Common myeloid progenitor, CD34-positive (primary cell): Measurements from ENCODE around the gene PRSS27.
A peak's percentile ranks its signal among the peaks of the same experiment; 100 is the strongest.

ENCODE experiments used
- CTCF ChIA-PET: fragments of 350-600 bp; sonication (Branson Sonifier 250); formaldehyde crosslinking; loops from one replicate; lab custom pipeline; 2021; ENCODE audit warnings: antibody characterized with exemption; lab: Charles Lee
- POLR2A ChIA-PET: fragments of 350-600 bp; sonication (Branson Sonifier 250); formaldehyde crosslinking; loops from one replicate; lab custom pipeline; 2021; ENCODE audit warnings: antibody characterized with exemption; lab: Charles Lee
- DNase-seq, 3 donors: peaks; one replicate each; pipeline versions ENCODE4 v3.0.0 to v3.0.0-alpha.2; 2013
- H3K27ac ChIP-seq, 2 experiments: 1 replicate in 1 of 2; 2 replicates in 1 of 2; pipeline ENCODE4 v1.7.0; 2013; ENCODE audit warnings: inconsistent platforms in 2 of 2, low read length in 2 of 2, mild to moderate bottlenecking in 2 of 2, low read depth in 1 of 2, moderate library complexity in 1 of 2; ENCODE audit not compliant: severe bottlenecking in 2 of 2, insufficient read depth in 1 of 2, poor library complexity in 1 of 2
- H3K27me3 ChIP-seq, 5 experiments: replicated peaks in 2 of 5; 1 replicate in 3 of 5; 2 replicates in 2 of 5; pipeline versions ENCODE4 v1.6.1 to v1.7.0; 2013; ENCODE audit warnings: low read length in 4 of 5, mild to moderate bottlenecking in 2 of 5, moderate library complexity in 2 of 5, inconsistent platforms in 1 of 5; ENCODE audit not compliant: insufficient read depth in 5 of 5, control insufficient read depth in 4 of 5
- H3K36me3 ChIP-seq, 4 experiments: 1 replicate in 2 of 4; 2 replicates in 2 of 4; pipeline versions ENCODE4 v1.6.1 to v1.7.0; 2013; ENCODE audit warnings: low read length in 3 of 4, control low read depth in 1 of 4, mild to moderate bottlenecking in 1 of 4; ENCODE audit not compliant: control insufficient read depth in 4 of 4, insufficient read depth in 4 of 4
- H3K4me1 ChIP-seq, 4 experiments: 1 replicate in 3 of 4; 2 replicates in 1 of 4; pipeline versions ENCODE4 v1.6.1 to v1.7.1; 2013; ENCODE audit warnings: low read length in 3 of 4, mild to moderate bottlenecking in 3 of 4, control low read depth in 1 of 4, inconsistent platforms in 1 of 4, moderate library complexity in 1 of 4; ENCODE audit not compliant: control insufficient read depth in 4 of 4, insufficient read depth in 4 of 4; ENCODE audit errors: control extremely low read depth in 1 of 4
- H3K4me3 ChIP-seq, 7 experiments: 1 replicate in 4 of 7; 2 replicates in 3 of 7; pipeline versions ENCODE4 v1.5.1 to v1.7.0; 2013; ENCODE audit warnings: mild to moderate bottlenecking in 7 of 7, low read length in 6 of 7, moderate library complexity in 6 of 7, inconsistent platforms in 2 of 7, low read depth in 2 of 7, control low read depth in 1 of 7; ENCODE audit not compliant: insufficient read depth in 4 of 7, control insufficient read depth in 1 of 7; ENCODE audit errors: extremely low read depth in 1 of 7
- H3K9me3 ChIP-seq, 5 experiments: 1 replicate in 4 of 5; 2 replicates in 1 of 5; pipeline versions ENCODE4 v1.6.1 to v1.7.1; 2013; ENCODE audit warnings: low read length in 4 of 5, mild to moderate bottlenecking in 2 of 5, inconsistent platforms in 1 of 5, low read depth in 1 of 5, moderate library complexity in 1 of 5; ENCODE audit not compliant: control insufficient read depth in 4 of 5, insufficient read depth in 2 of 5; ENCODE audit errors: control extremely low read depth in 1 of 5
- WGBS: methylation state at CpG from one replicate; pipeline ENCODE4 v1.1.5; 2013; ENCODE audit not compliant: insufficient coverage; 5-methylcytosine and 5-hydroxymethylcytosine counted together

The PRSS27 gene

DNA sequence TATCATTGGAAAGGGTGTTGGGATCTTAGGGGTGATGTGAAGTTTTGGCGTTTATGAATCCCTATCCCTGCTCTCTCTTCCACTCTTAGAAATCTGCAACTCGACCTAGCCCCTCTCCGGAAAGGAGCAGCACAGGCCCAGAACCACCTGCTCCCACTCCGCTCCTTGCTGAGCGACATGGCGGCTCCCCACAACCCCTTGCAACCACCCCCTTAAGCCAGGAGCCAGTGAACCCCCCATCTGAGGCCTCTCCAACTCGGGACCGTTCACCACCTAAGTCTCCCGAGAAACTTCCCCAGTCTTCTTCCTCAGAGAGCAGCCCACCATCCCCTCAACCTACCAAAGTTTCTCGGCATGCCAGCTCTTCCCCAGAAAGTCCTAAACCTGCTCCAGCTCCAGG is 41.4 kb upstream of the PRSS27 start:
- no peaks in the 10 kb centered on the region for H3K27me3 ChIP-seq
- no peaks in the 10 kb centered on the region for H3K9me3 ChIP-seq
- 97% methylated on average over 8 of the region's 10 CpGs for WGBS
- no peak for DNase-seq
- H3K4me3 ChIP-seq = no peak overlapping the region
- no peak overlapping the region for H3K27ac ChIP-seq
- CTCF ChIA-PET = no interaction called here
- H3K36me3 ChIP-seq = peaks cover 43 to 100% (median 88%) of the 10 kb centered on the region in 4 experiments
- H3K4me1 ChIP-seq = no peaks in the 10 kb centered on the region
- POLR2A ChIA-PET = no interaction called here

DNA sequence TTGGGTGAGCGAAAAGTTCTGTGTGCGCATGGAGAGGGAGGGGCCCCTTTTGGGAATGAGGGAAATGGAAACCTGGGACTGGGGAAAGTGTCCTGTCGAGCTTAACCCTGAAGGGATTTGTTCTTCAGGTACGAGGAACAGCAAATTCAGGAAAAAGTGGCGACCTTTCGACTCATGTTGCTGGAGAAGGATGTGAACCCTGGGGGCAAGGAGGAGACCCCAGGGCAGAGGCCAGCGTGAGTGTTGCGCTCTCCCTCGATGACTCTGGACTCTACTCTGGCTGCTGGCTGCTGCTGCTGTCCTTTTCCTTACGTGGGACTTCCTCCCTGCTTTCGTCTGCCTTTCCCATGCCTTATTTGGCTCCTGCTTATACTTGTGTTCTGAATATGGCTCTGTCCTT is 37.3 kb upstream of the PRSS27 start:
- Histone ChIP-seq H3K9me3 (no peaks in the 10 kb centered on the region), H3K4me1 (peaks cover 13 to 26% (median 21%) of the 10 kb centered on the region in 4 experiments), H3K27me3 (no peaks in the 10 kb centered on the region), H3K27ac (peak overlapping the region in 1 of 2 experiments; percentile 19), H3K36me3 (peaks cover 21 to 83% (median 53%) of the 10 kb centered on the region in 4 experiments), H3K4me3 (no peak overlapping the region)
- ChIA-PET CTCF (no interaction called here), POLR2A (no interaction called here)
- no peak for DNase-seq
- WGBS = 96% methylated on average over 11 of the region's 11 CpGs

DNA sequence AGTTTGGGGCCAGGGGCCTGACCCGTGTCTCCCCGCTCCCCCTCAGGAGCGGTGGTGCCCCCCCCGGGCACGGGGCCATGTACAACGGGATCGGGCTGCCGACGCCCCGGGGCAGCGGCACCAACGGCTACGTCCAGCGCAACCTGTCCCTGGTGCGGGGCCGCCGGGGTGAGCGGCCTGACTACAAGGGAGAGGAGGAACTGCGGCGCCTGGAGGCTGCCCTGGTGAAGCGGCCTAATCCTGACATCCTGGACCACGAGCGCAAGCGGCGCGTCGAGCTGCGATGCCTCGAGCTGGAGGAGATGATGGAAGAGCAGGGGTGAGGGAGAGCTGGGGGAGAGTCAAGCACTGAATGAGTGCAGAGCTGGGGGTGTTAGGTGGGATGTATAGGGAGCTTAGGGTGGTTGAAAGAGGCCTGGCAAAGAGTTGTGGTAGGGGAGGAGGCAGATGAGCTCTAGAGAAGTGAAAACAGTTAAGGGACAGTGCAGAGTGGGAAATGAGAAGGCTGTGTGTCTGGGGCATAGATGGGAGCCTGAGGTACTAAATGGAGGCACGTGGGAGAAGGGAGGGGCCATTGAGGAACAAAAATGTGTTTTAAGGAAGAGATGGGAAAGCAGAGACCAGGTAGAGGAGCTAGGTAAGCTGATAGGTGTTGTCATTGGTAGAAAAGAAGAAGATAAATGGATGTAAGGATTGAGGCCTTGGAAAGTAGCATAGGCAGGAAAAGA is 36.4 kb upstream of the PRSS27 start:
- POLR2A ChIA-PET = no interaction called here
- H3K27me3 ChIP-seq = no peaks in the 10 kb centered on the region
- no peak for DNase-seq
- WGBS = 95% methylated on average over 29 of the region's 30 CpGs
- no peaks in the 10 kb centered on the region for H3K9me3 ChIP-seq
- H3K4me1 ChIP-seq = peaks cover 13 to 32% (median 27%) of the 10 kb centered on the region in 4 experiments
- H3K36me3 ChIP-seq = peaks cover 21 to 74% (median 44%) of the 10 kb centered on the region in 4 experiments
- H3K4me3 ChIP-seq = no peak overlapping the region
- CTCF ChIA-PET = interaction anchor here (1.0 to 1.2 kb wide), 2 partner anchors 17 to 19 kb away, joined by 3 read pairs; no protein-coding TSS in a partner anchor
- H3K27ac ChIP-seq = no peak overlapping the region

DNA sequence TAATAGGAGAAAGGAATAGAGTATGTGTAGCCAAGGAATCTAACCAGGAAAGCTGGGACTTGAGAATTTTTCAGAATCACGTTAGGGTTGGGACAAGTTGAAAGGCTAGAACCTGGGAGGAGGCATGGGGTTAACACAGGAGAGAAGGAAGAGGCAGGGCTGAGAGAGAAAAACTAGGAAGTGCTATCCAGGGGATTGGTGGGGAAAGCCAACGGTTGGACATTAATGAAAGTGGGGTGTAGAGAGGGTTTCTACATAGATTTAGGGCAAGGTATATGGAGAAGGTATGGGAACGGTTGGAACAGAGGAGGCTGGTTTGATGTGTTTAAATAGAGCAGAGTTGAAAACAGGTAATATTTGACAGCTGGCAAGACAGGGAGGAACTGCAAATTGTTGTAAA is 35.1 kb upstream of the PRSS27 start:
- H3K27ac ChIP-seq = no peak overlapping the region
- H3K4me3 ChIP-seq = peak overlapping the region in 5 of 7 experiments; percentile 13 to 95 (median 85)
- H3K4me1 ChIP-seq = peaks cover 13 to 33% (median 29%) of the 10 kb centered on the region in 4 experiments
- H3K27me3 ChIP-seq = no peaks in the 10 kb centered on the region
- no peaks in the 10 kb centered on the region for H3K9me3 ChIP-seq
- DNase-seq = no peak
- peaks cover 15 to 61% (median 36%) of the 10 kb centered on the region in 4 experiments for H3K36me3 ChIP-seq
- CTCF ChIA-PET = no interaction called here
- WGBS = 43% methylated on average over 3 of the region's 3 CpGs
- POLR2A ChIA-PET = interaction anchor here (0.8 kb wide), 1 partner anchor 22 kb away, joined by 3 read pairs; the partner anchor contains the start of gene ELOB

DNA sequence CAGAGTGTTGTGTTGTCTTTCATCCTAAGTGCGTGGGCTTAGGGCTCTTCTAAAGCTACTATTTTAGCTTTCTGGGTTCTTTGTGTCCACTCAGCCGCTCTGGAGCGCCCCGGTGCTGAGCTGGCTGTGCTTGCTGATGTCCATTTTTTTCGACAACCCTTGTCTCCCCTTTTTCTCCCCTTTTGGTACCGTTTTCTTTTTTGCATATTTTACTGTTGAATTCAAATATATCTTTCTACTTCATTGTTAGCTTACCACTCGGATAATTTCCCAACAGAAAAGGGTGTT is 33.7 kb upstream of the PRSS27 start:
- ChIA-PET POLR2A (interaction anchor here (1.6 kb wide), 1 partner anchor 24 kb away, joined by 5 read pairs; the partner anchor contains the start of gene ELOB), CTCF (interaction anchor here (1.0 to 1.3 kb wide), 3 partner anchors 12 to 153 kb away, joined by 3 to 4 read pairs (median 3); no protein-coding TSS in a partner anchor)
- H3K4me3 ChIP-seq = peak overlapping the region in 6 of 7 experiments; percentile 85 to 98 (median 93)
- peaks cover 8 to 49% (median 26%) of the 10 kb centered on the region in 4 experiments for H3K36me3 ChIP-seq
- H3K27me3 ChIP-seq = no peaks in the 10 kb centered on the region
- H3K4me1 ChIP-seq = peaks cover 13 to 33% (median 33%) of the 10 kb centered on the region in 4 experiments
- no peaks in the 10 kb centered on the region for H3K9me3 ChIP-seq
- no CpG with 5 or more reads among the region's 7 CpGs for WGBS
- DNase-seq = no peak
- peak overlapping the region; percentile 88 to 96 for H3K27ac ChIP-seq

DNA sequence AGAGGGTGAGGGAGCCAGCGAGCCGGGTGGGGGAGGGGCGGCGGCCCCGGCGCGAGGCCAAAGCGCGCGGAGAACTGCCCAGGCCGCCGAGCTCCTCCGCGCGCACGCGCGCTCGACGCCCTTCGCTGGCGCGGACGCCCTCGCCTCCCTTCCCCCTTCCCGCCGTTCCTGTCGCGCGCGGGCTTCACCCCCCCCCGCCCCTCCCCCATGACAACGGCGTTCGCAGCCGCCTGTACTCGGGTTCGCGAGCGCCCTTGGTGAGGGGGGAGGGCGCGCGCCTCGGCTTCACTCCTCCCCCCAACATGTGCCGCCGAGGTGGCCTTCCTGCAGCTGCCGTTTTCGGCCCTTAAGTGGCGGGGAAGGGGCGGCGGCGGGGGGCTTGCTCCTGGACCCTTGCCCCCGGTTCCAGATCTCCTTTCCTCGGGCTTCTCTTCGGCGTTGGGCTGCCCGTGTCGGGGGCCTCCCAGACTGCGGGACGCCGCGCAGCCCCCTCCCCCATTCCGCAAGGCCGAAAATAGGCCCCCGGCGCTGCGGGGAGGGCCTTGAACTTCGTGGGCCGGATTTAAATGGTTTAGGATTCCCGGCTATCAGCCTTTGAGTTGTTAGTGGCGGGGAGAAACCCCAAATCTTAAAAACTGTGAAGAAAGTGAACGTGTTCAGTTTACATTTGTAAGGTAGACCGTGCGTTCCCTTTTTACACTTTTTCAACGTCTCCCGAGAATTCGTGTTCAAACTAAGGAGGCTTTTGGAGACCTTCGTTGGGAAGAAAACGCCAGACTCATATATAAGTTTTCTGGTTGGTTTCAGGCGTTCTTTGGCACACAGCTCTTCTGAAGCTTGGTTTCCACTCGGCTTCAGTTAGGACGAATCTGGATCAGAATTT is 33.1 kb upstream of the PRSS27 start:
- Histone ChIP-seq H3K27ac (peak overlapping the region; percentile 88 to 96), H3K36me3 (peaks cover 5 to 44% (median 22%) of the 10 kb centered on the region in 4 experiments), H3K4me1 (peaks cover 13 to 33% (median 33%) of the 10 kb centered on the region in 4 experiments), H3K4me3 (peak overlapping the region; percentile 66 to 98 (median 92)), H3K27me3 (no peaks in the 10 kb centered on the region), H3K9me3 (no peaks in the 10 kb centered on the region)
- ChIA-PET CTCF (interaction anchor here (1.2 to 1.3 kb wide), 2 partner anchors 12 to 21 kb away, joined by 3 to 4 read pairs; no protein-coding TSS in a partner anchor), POLR2A (interaction anchor here (1.6 kb wide), 1 partner anchor 25 kb away, joined by 5 read pairs; the partner anchor contains the start of gene ELOB)
- WGBS = 0% methylated on average over 43 of the region's 82 CpGs
- peak; percentile 59 to 74 (median 74) for DNase-seq
